ENCODE measurements around the gene CRYBG1. TPM values are rescaled to one million over a fixed set of nuclear protein-coding genes. Genes with fewer than 3 reads are reported as not detected.
A peak's percentile ranks its signal among the peaks of the same experiment; 100 is the strongest.

Gene CRYBG1
- total and polyA plus RNA-seq, 4 experiments from 2014 or later: 20.5 to 47.1 (median 38.5) TPM

GRCh38 chr6:106446287-106446885, 85.9 kb downstream of the CRYBG1 start:
- peaks cover 4 to 13% of the 10 kb centered on the region in 2 donors for H3K27me3 Mint-ChIP-seq
- H3K4me1 Mint-ChIP-seq: peaks cover 4 to 13% (median 11%) of the 10 kb centered on the region in 4 donors
- Histone ChIP-seq H3K27ac (ENCODE audit: low read depth, low read length) (no peak overlapping the region), H3K9me3 (ENCODE audit: control insufficient read depth in 1 of 2, low read length in 2 of 2) (no peaks in the 10 kb centered on the region), H3K36me3 (ENCODE audit: insufficient read depth, low read length) (no peaks in the 10 kb centered on the region), H3K27me3 (ENCODE audit: insufficient read depth, low read length) (no peaks in the 10 kb centered on the region), H3K4me1 (ENCODE audit: insufficient read depth, low read length) (peaks cover 5% of the 10 kb centered on the region), H3K4me3 (ENCODE audit: low read length in 2 of 2) (no peak overlapping the region)
- H3K36me3 Mint-ChIP-seq: no peaks in the 10 kb centered on the region
- no peak overlapping the region for H3K4me3 Mint-ChIP-seq
- intact Hi-C loops (cut with micrococcal nuclease): loop anchor here (1.0 to 10.0 kb wide), 5 partner anchors 74 to 668 kb away; partner anchors contain the start of gene BEND3
- ChIA-PET CTCF (ENCODE audit: partially characterized antibody) (interaction anchor here (0.6 to 12.0 kb wide), 17 partner anchors 51 to 606 kb away, joined by 3 to 341 read pairs (median 5); partner anchors contain the start of gene QRSL1), POLR2A (ENCODE audit: partially characterized antibody) (no interaction called here)
- H3K9me3 Mint-ChIP-seq: no peaks in the 10 kb centered on the region
- peak in 4 of 5 donors; percentile 29 to 46 (median 34) for DNase-seq
- no peak overlapping the region for H3K27ac Mint-ChIP-seq

GRCh38 chr6:106446983-106447382, 86.5 kb downstream of the CRYBG1 start:
- ChIA-PET CTCF (ENCODE audit: partially characterized antibody) (interaction anchor here (0.6 to 12.0 kb wide), 10 partner anchors 49 to 191 kb away, joined by 3 to 341 read pairs (median 4); partner anchors contain the start of gene QRSL1), POLR2A (ENCODE audit: partially characterized antibody) (interaction anchor here (1.7 kb wide), 1 partner anchor 117 kb away, joined by 6 read pairs; no protein-coding TSS in a partner anchor)
- intact Hi-C loops (cut with micrococcal nuclease): loop anchor here (1.0 to 10.0 kb wide), 5 partner anchors 74 to 668 kb away; partner anchors contain the start of gene BEND3
- peaks cover 4 to 12% of the 10 kb centered on the region in 2 donors for H3K27me3 Mint-ChIP-seq
- no peaks in the 10 kb centered on the region for H3K36me3 Mint-ChIP-seq
- H3K9me3 Mint-ChIP-seq: no peaks in the 10 kb centered on the region
- peak overlapping the region in 1 of 7 donors; percentile 30 for H3K27ac Mint-ChIP-seq
- Histone ChIP-seq H3K27ac (ENCODE audit: low read depth, low read length) (no peak overlapping the region), H3K4me3 (ENCODE audit: low read length in 2 of 2) (no peak overlapping the region), H3K9me3 (ENCODE audit: control insufficient read depth in 1 of 2, low read length in 2 of 2) (no peaks in the 10 kb centered on the region), H3K27me3 (ENCODE audit: insufficient read depth, low read length) (no peaks in the 10 kb centered on the region), H3K36me3 (ENCODE audit: insufficient read depth, low read length) (no peaks in the 10 kb centered on the region), H3K4me1 (ENCODE audit: insufficient read depth, low read length) (peaks cover 5% of the 10 kb centered on the region)
- no peak for DNase-seq
- H3K4me3 Mint-ChIP-seq: no peak overlapping the region
- H3K4me1 Mint-ChIP-seq: peaks cover 4 to 13% (median 11%) of the 10 kb centered on the region in 4 donors

GRCh38 chr6:106448000-106448426, 87.5 kb downstream of the CRYBG1 start:
- H3K4me3 Mint-ChIP-seq: peak overlapping the region in 4 of 8 donors; percentile 5 to 58 (median 34)
- ChIA-PET POLR2A (ENCODE audit: partially characterized antibody) (interaction anchor here (1.0 to 1.7 kb wide), 3 partner anchors 63 to 116 kb away, joined by 3 to 6 read pairs (median 4); no protein-coding TSS in a partner anchor), CTCF (ENCODE audit: partially characterized antibody) (interaction anchor here (0.6 to 12.0 kb wide), 12 partner anchors 11 to 533 kb away, joined by 3 to 341 read pairs (median 6); no protein-coding TSS in a partner anchor)
- no peaks in the 10 kb centered on the region for H3K36me3 ChIP-seq (ENCODE audit: insufficient read depth, low read length)
- H3K4me1 ChIP-seq (ENCODE audit: insufficient read depth, low read length): peaks cover 5% of the 10 kb centered on the region
- H3K27ac ChIP-seq (ENCODE audit: low read depth, low read length): no peak overlapping the region
- H3K9me3 ChIP-seq (ENCODE audit: control insufficient read depth in 1 of 2, low read length in 2 of 2): no peaks in the 10 kb centered on the region
- H3K9me3 Mint-ChIP-seq: no peaks in the 10 kb centered on the region
- no peak overlapping the region for H3K4me3 ChIP-seq (ENCODE audit: low read length in 2 of 2)
- no peaks in the 10 kb centered on the region for H3K27me3 ChIP-seq (ENCODE audit: insufficient read depth, low read length)
- peak overlapping the region in 4 of 7 donors; percentile 14 to 57 (median 34) for H3K27ac Mint-ChIP-seq
- H3K36me3 Mint-ChIP-seq: no peaks in the 10 kb centered on the region
- peak in 2 of 5 donors; percentile 10 for DNase-seq
- H3K4me1 Mint-ChIP-seq: peaks cover 4 to 13% (median 11%) of the 10 kb centered on the region in 4 donors
- peaks cover 2 to 3% of the 10 kb centered on the region in 2 donors for H3K27me3 Mint-ChIP-seq
- intact Hi-C loops (cut with micrococcal nuclease): loop anchor here (2.0 to 10.0 kb wide), 3 partner anchors 63 to 667 kb away; partner anchors contain the start of gene BEND3

- DNase-seq: no peak
- Histone ChIP-seq H3K27ac (ENCODE audit: low read depth, low read length) (no peak overlapping the region), H3K4me3 (ENCODE audit: low read length in 2 of 2) (no peak overlapping the region), H3K27me3 (ENCODE audit: insufficient read depth, low read length) (no peaks in the 10 kb centered on the region), H3K36me3 (ENCODE audit: insufficient read depth, low read length) (no peaks in the 10 kb centered on the region), H3K9me3 (ENCODE audit: control insufficient read depth in 1 of 2, low read length in 2 of 2) (no peaks in the 10 kb centered on the region), H3K4me1 (ENCODE audit: insufficient read depth, low read length) (peaks cover 5% of the 10 kb centered on the region)
- no peak overlapping the region for H3K4me3 Mint-ChIP-seq
- intact Hi-C loops (cut with micrococcal nuclease): no loop called here
- peaks cover 4 to 13% (median 11%) of the 10 kb centered on the region in 4 donors for H3K4me1 Mint-ChIP-seq
- ChIA-PET CTCF (ENCODE audit: partially characterized antibody) (interaction anchor here (0.9 to 12.0 kb wide), 2 partner anchors 61 to 119 kb away, joined by 3 to 341 read pairs; no protein-coding TSS in a partner anchor), POLR2A (ENCODE audit: partially characterized antibody) (no interaction called here)
- H3K27me3 Mint-ChIP-seq: no peaks in the 10 kb centered on the region
- no peaks in the 10 kb centered on the region for H3K36me3 Mint-ChIP-seq
- H3K27ac Mint-ChIP-seq: no peak overlapping the region
- no peaks in the 10 kb centered on the region for H3K9me3 Mint-ChIP-seq
Measured at GRCh38 chr6:106450653-106451052, 90.1 kb downstream of the CRYBG1 start.

- H3K36me3 ChIP-seq (ENCODE audit: insufficient read depth, low read length): no peaks in the 10 kb centered on the region
- Mint-ChIP-seq H3K4me1 (peaks cover 4 to 13% (median 11%) of the 10 kb centered on the region in 4 donors), H3K4me3 (no peak overlapping the region), H3K27me3 (no peaks in the 10 kb centered on the region), H3K27ac (no peak overlapping the region), H3K9me3 (no peaks in the 10 kb centered on the region), H3K36me3 (no peaks in the 10 kb centered on the region)
- H3K27ac ChIP-seq (ENCODE audit: low read depth, low read length): no peak overlapping the region
- DNase-seq: no peak
- H3K4me1 ChIP-seq (ENCODE audit: insufficient read depth, low read length): peaks cover 5% of the 10 kb centered on the region
- intact Hi-C loops (cut with micrococcal nuclease): no loop called here
- ChIA-PET CTCF (ENCODE audit: partially characterized antibody) (interaction anchor here (1.1 to 2.3 kb wide), 2 partner anchors 112 to 115 kb away, joined by 3 to 19 read pairs; no protein-coding TSS in a partner anchor), POLR2A (ENCODE audit: partially characterized antibody) (no interaction called here)
- no peaks in the 10 kb centered on the region for H3K9me3 ChIP-seq (ENCODE audit: control insufficient read depth in 1 of 2, low read length in 2 of 2)
- no peak overlapping the region for H3K4me3 ChIP-seq (ENCODE audit: low read length in 2 of 2)
- no peaks in the 10 kb centered on the region for H3K27me3 ChIP-seq (ENCODE audit: insufficient read depth, low read length)
Measured at GRCh38 chr6:106451439-106451838, 90.9 kb downstream of the CRYBG1 start.

- intact Hi-C loops (cut with micrococcal nuclease): no loop called here
- Histone ChIP-seq H3K27ac (ENCODE audit: low read depth, low read length) (no peak overlapping the region), H3K4me1 (ENCODE audit: insufficient read depth, low read length) (peaks cover 5% of the 10 kb centered on the region), H3K9me3 (ENCODE audit: control insufficient read depth in 1 of 2, low read length in 2 of 2) (no peaks in the 10 kb centered on the region), H3K4me3 (ENCODE audit: low read length in 2 of 2) (no peak overlapping the region), H3K36me3 (ENCODE audit: insufficient read depth, low read length) (no peaks in the 10 kb centered on the region), H3K27me3 (ENCODE audit: insufficient read depth, low read length) (no peaks in the 10 kb centered on the region)
- no peak for DNase-seq
- Mint-ChIP-seq H3K9me3 (no peaks in the 10 kb centered on the region), H3K4me3 (no peak overlapping the region), H3K4me1 (peaks cover 4 to 11% (median 9%) of the 10 kb centered on the region in 4 donors), H3K27ac (no peak overlapping the region), H3K27me3 (no peaks in the 10 kb centered on the region), H3K36me3 (no peaks in the 10 kb centered on the region)
- CTCF ChIA-PET (ENCODE audit: partially characterized antibody): interaction anchor here (1.1 to 2.3 kb wide), 3 partner anchors 24 to 527 kb away, joined by 3 to 19 read pairs (median 5); no protein-coding TSS in a partner anchor
- POLR2A ChIA-PET (ENCODE audit: partially characterized antibody): no interaction called here
Measured at GRCh38 chr6:106452628-106453027, 92.1 kb downstream of the CRYBG1 start.

GRCh38 chr6:106453756-106454367, 93.3 kb downstream of the CRYBG1 start:
- H3K4me3 ChIP-seq (ENCODE audit: low read length in 2 of 2): no peak overlapping the region
- CTCF ChIA-PET (ENCODE audit: partially characterized antibody): interaction anchor here (1.3 to 1.4 kb wide), 2 partner anchors 8 to 526 kb away, joined by 4 to 5 read pairs; no protein-coding TSS in a partner anchor
- H3K27me3 Mint-ChIP-seq: no peaks in the 10 kb centered on the region
- POLR2A ChIA-PET (ENCODE audit: partially characterized antibody): no interaction called here
- H3K9me3 ChIP-seq (ENCODE audit: control insufficient read depth in 1 of 2, low read length in 2 of 2): no peaks in the 10 kb centered on the region
- no peaks in the 10 kb centered on the region for H3K36me3 ChIP-seq (ENCODE audit: insufficient read depth, low read length)
- H3K36me3 Mint-ChIP-seq: no peaks in the 10 kb centered on the region
- DNase-seq: no peak
- no peaks in the 10 kb centered on the region for H3K4me1 Mint-ChIP-seq
- H3K27ac ChIP-seq (ENCODE audit: low read depth, low read length): no peak overlapping the region
- no peak overlapping the region for H3K4me3 Mint-ChIP-seq
- H3K9me3 Mint-ChIP-seq: no peaks in the 10 kb centered on the region
- no peak overlapping the region for H3K27ac Mint-ChIP-seq
- H3K27me3 ChIP-seq (ENCODE audit: insufficient read depth, low read length): no peaks in the 10 kb centered on the region
- intact Hi-C loops (cut with micrococcal nuclease): no loop called here
- no peaks in the 10 kb centered on the region for H3K4me1 ChIP-seq (ENCODE audit: insufficient read depth, low read length)

All from CD4-positive, alpha-beta memory T cell (primary cell).